ENCODE measurements around the gene KRTAP12-3.

GRCh38 chr21:44681152-44681551 is 23.4 kb downstream of the KRTAP12-3 start:
- TF ChIP-seq PHF8 (IDR thresholded peaks at IDR 0.05; ENCODE audit: borderline replicate concordance, low read depth) (no peak), CTCF (IDR thresholded peaks at IDR 0.05) (no peak), RAD21 (conservative IDR thresholded peaks at IDR 0.05 in 1 of 2, IDR thresholded peaks at IDR 0.05 in 1 of 2) (no peak), EHMT2 (IDR thresholded peaks at IDR 0.05; ENCODE audit: low read depth) (no peak), SMC3 (IDR thresholded peaks at IDR 0.05) (no peak), POLR2AphosphoS2 (conservative IDR thresholded peaks at IDR 0.05; ENCODE audit: low read length) (no peak), POLR2A (IDR thresholded peaks at IDR 0.05; ENCODE audit: low read length) (no peak), NR3C1 (IDR thresholded peaks at IDR 0.05) (no peak), RFX5 (IDR thresholded peaks at IDR 0.05) (no peak), BHLHE40 (IDR thresholded peaks at IDR 0.05; ENCODE audit: low read depth, low read length) (no peak)

Measured in A549 (cell line).